Activated T-cell treated with anti-CD3 and anti-CD28 coated beads, Interleukin-2, amount 50 U/mL, for 24 hours (primary cell): ENCODE results near the gene GULP1.
"Not testable (repeated sequence)": the region's sequence is repeated elsewhere in the genome, so short reads cannot be mapped to it uniquely, and the experiment has no call there.

Experiments used
- DNase-seq: peaks from one replicate; pipeline ENCODE4 v3.0.0-alpha.2; 2020
- H3K27ac Mint-ChIP-seq: 2 replicates; pipeline ENCODE4 v1.8.0; 2020; ENCODE audit warnings: mild to moderate bottlenecking, mixed read lengths
- H3K27me3 Mint-ChIP-seq: 2 replicates; pipeline ENCODE4 v1.8.0; 2020; ENCODE audit warnings: mixed read lengths
- H3K36me3 Mint-ChIP-seq: 2 replicates; pipeline ENCODE4 v1.8.0; 2020; ENCODE audit warnings: low read depth, mixed read lengths
- H3K4me1 Mint-ChIP-seq: 2 replicates; pipeline ENCODE4 v1.8.0; 2020; ENCODE audit warnings: low read depth, mixed read lengths
- H3K4me3 Mint-ChIP-seq: 2 replicates; pipeline ENCODE4 v1.8.0; 2020; ENCODE audit warnings: mild to moderate bottlenecking, moderate library complexity, mixed read lengths
- H3K9me3 Mint-ChIP-seq: 2 replicates; pipeline ENCODE4 v1.8.0; 2020; ENCODE audit warnings: mixed read lengths

Gene GULP1

DNA sequence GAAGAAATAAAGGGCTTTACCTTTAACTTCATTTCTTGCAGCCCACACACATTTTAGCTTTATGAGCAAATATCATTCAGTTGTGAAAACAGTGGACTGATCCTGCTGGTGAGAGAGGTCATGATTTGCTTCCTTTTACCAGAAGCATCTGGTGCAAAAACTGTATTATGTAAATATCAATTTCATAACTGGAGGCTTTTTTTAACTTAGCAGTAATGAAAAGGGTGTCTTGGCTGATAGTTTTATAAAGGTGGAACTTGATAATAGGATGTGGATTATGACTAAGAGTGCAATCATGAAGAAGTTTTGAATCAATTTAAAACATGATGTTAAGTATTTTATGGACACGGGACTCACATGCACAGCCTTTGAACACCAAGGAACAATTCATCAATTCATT is 304.4 kb downstream of the GULP1 start:
- DNase-seq = no peak
- H3K27ac Mint-ChIP-seq = no peak overlapping the region

DNA sequence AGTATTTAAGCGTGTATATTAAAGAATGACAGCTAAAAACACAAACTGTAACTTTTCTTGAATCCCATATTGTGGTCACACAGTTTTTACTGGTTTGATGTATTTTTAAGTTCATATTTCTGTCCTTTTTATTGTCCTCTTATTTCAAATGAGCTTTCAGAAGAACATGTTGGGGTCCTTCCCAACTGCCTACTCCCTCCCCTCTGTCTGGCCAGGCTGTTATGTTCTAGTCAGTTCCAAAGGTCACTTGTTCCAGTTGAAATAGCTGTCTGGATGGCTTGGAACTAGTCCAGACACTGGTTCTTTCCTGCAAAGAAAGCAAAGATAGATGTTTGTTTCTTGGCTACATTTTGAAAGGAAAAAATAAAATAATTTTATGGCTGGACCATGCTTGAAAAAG is 306.9 kb downstream of the GULP1 start:
- Mint-ChIP-seq H3K36me3 (no peaks in the 10 kb centered on the region), H3K27me3 (no peaks in the 10 kb centered on the region), H3K4me3 (no peak overlapping the region), H3K27ac (no peak overlapping the region), H3K9me3 (no peaks in the 10 kb centered on the region), H3K4me1 (no peaks in the 10 kb centered on the region)
- no peak for DNase-seq

More for the DNA sequence above, 304.4 kb downstream of the GULP1 start:
- Mint-ChIP-seq H3K27me3 (no peaks in the 10 kb centered on the region), H3K9me3 (no peaks in the 10 kb centered on the region), H3K4me3 (no peak overlapping the region), H3K4me1 (no peaks in the 10 kb centered on the region), H3K36me3 (no peaks in the 10 kb centered on the region)

DNA sequence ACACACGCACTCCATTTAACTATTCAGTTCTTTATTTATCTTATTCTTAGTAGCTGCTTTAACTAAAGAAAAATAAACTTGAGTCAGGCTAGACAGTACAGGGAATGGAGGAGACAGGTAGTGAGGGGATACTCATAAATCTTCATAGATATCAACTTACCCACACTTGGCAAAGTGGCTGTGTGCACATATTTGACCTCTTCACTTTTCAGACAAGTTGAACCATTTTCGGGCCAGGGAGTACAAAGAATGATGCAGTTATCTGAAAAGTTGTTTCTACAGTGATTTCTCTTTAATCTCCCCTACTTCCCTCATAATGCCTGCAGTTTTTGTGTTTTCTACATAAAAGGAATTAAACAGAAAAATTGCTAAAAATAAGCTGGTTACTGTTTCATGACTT is 307.5 kb downstream of the GULP1 start:
- no peak for DNase-seq
- no peak overlapping the region for H3K4me3 Mint-ChIP-seq
- no peaks in the 10 kb centered on the region for H3K36me3 Mint-ChIP-seq
- H3K9me3 Mint-ChIP-seq = no peaks in the 10 kb centered on the region
- no peaks in the 10 kb centered on the region for H3K4me1 Mint-ChIP-seq
- H3K27me3 Mint-ChIP-seq = no peaks in the 10 kb centered on the region
- H3K27ac Mint-ChIP-seq = no peak overlapping the region

DNA sequence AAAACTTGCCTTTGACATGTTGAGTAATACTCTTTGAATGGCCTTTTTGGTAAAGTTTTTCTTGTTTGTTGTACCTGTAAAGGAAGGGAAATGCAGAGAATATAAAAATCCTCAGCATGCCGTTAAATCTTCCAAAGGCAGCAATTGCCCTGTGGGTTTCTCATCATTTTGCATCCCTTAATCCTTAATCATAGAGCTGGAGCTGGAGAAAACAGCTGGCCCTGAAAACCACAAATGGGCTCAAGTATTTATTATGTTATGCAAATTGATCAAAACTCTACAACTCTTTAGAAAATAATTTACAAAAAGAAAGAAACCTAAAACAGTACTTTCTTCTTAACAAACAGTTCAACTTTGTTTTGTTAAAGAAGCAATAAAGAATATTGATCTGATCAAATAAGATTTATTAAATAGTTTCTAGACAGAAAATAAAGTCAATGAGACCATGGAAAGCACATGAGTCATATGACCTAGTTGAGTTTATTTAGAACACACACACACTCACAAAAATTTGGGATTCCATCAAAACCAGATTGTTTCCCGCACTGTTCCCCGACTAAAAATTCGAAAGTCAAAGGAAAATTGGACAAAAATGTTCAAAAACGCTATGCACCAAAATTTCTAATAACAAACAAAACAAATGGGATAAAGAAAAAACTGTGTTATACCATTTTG is 309.0 kb downstream of the GULP1 start:
- H3K4me3 Mint-ChIP-seq = no peak overlapping the region
- no peaks in the 10 kb centered on the region for H3K36me3 Mint-ChIP-seq
- H3K27me3 Mint-ChIP-seq = no peaks in the 10 kb centered on the region
- no peaks in the 10 kb centered on the region for H3K4me1 Mint-ChIP-seq
- no peak for DNase-seq
- H3K9me3 Mint-ChIP-seq = no peaks in the 10 kb centered on the region
- no peak overlapping the region for H3K27ac Mint-ChIP-seq

DNA sequence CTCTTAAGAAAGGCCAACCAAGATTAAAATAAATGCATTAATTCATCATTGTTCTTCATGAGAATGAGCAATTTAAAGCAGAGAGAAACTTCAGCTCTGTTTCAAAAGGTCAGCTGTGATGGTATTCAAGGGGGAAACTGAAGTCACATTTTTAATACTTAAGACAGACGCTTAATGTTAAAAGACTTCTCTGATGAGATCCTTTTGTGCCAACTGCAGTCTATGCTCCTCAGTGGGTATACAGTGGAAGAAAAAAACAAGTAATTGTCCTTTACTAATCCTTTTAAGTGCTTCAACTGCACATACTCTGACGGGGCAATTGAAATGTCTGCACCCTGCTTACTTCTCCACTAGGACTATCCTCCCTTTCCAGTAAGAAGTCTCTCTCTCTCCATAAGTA is 309.7 kb downstream of the GULP1 start:
- no peaks in the 10 kb centered on the region for H3K4me1 Mint-ChIP-seq
- no peak overlapping the region for H3K4me3 Mint-ChIP-seq
- H3K36me3 Mint-ChIP-seq = no peaks in the 10 kb centered on the region
- no peaks in the 10 kb centered on the region for H3K27me3 Mint-ChIP-seq
- H3K9me3 Mint-ChIP-seq = no peaks in the 10 kb centered on the region
- H3K27ac Mint-ChIP-seq = no peak overlapping the region
- no peak for DNase-seq

DNA sequence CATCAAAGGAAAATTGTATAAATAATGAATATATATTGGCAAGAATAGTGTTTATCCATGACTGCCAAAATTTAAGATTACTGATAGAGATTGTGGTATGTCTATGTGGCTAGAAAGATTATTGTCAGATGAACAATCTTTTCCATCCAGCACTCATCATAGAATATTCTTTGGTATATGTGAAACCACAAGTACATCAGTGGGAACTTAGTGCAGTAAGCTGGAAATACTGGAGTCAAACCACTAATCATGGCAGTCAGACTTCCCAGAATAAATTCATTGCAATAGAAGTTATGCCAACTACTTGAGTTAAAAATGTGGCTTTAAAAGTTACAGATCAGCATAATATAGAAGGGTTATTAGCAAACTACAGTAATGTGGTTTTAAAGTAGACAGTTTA is 310.3 kb downstream of the GULP1 start:
- H3K9me3 Mint-ChIP-seq = no peaks in the 10 kb centered on the region
- H3K4me1 Mint-ChIP-seq = no peaks in the 10 kb centered on the region
- H3K36me3 Mint-ChIP-seq = no peaks in the 10 kb centered on the region
- no peak overlapping the region for H3K4me3 Mint-ChIP-seq
- H3K27me3 Mint-ChIP-seq = no peaks in the 10 kb centered on the region
- DNase-seq = no peak
- no peak overlapping the region for H3K27ac Mint-ChIP-seq

DNA sequence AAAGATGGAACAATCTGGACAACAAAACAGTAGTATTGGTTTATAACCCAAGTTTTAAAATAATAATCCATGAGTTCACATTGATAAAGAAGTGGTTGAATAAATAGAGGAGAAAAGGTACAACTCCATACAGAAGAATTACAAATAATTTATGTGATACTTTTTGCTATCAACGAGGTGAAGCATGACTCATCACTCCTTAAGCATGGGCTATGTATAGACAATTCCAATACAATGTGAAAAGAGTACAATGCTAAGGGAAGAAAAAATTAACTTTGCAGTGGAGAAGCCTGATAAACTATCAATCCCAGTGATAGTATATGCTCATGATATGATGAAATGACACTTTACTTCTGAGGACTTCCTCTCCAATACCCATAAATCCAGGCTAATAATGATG is 312.9 kb downstream of the GULP1 start:
- Mint-ChIP-seq H3K4me1 (no peaks in the 10 kb centered on the region), H3K27ac (no peak overlapping the region), H3K36me3 (no peaks in the 10 kb centered on the region), H3K9me3 (no peaks in the 10 kb centered on the region), H3K27me3 (no peaks in the 10 kb centered on the region), H3K4me3 (no peak overlapping the region)
- no peak for DNase-seq

DNA sequence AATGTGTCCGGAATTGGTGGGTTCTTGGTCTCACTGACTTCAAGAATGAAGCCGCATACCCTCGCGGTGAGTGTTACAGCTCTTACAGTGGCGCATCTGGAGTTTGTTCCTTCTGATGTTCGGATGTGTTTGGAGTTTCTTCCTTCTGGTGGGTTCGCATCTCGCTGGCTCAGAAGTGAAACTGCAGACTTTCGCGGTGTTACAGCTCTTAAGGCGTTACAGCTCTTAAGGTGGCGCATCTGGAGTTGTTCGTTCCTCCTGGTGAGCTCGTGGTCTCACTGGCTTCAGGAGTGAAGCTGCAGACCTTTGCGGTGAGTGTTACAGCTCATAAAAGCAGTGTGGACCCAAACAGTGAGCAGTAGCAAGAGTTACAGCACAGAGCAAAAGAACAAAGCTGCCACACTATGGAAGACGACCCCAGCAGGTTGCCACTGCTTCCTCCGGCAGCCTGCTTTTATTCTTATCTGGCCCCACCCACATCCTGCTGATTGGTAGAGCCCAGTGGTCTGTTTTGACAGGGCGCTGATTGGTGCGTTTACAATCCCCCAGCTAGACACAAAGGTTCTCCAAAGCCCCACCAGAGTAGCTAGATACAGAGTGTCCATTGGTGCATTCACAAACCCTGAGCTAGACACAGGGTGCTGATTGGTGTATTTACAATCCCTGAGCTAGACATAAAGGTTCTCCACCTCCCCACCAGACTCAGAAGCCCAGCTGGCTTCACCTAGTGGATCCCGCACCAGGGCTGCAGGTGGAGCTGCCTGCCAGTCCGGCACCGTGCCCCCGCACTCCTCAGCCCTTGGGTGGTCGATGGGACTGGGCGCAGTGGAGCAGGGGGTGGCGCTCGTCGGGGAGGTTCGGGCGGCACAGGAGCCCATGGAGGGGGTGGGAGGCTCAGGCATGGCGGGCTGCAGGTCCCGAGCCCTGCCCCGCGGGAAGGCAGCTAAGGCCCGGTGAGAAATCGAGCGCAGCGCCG is 314.2 kb downstream of the GULP1 start:
- not testable (repeated sequence) for H3K4me1 Mint-ChIP-seq, H3K9me3 Mint-ChIP-seq, H3K27ac Mint-ChIP-seq, H3K27me3 Mint-ChIP-seq, DNase-seq, H3K36me3 Mint-ChIP-seq
- H3K4me3 Mint-ChIP-seq = peak overlapping the region; percentile 38

DNA sequence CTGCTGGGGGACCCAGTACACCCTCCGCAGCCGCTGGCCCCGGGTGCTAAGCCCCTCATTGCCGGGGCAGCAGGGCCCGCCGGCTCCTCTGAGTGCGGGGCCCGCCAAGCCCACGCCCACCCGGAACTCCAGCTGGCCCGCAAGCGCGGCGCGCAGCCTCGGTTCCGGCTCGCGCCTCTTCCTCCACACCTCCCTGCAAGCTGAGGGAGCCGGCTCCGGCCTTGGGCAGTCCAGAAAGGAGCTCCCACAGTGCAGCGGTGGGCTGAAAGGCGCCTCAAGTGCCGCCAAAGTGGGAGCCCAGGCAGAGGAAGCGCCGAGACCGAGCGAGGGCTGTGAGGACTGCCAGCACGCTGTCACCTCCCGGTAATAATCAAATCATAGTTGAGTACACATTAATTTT is 314.9 kb downstream of the GULP1 start:
- not testable (repeated sequence) for H3K27ac Mint-ChIP-seq, H3K27me3 Mint-ChIP-seq, H3K9me3 Mint-ChIP-seq, H3K4me1 Mint-ChIP-seq, DNase-seq, H3K36me3 Mint-ChIP-seq, H3K4me3 Mint-ChIP-seq

DNA sequence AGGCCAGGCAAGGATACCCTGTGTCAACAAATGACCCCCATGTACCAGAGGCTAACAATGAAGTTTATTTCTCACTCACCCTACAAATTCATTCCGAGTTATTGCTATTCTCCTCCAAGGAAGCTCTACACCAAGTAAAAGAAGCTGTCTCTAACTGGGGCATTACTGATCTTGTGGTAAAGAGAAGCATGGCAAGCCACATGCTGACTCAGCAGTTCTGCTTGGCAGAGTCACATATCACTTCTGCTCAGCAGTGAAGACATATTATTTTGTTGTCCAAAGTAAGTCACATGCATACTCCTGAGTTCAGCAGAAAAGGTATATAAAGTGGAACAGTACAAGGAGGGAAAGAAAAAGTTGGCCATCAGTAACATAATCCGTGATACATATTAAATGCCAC is 315.8 kb downstream of the GULP1 start:
- H3K27me3 Mint-ChIP-seq = no peaks in the 10 kb centered on the region
- H3K36me3 Mint-ChIP-seq = no peaks in the 10 kb centered on the region
- no peak overlapping the region for H3K4me3 Mint-ChIP-seq
- H3K27ac Mint-ChIP-seq = no peak overlapping the region
- H3K9me3 Mint-ChIP-seq = no peaks in the 10 kb centered on the region
- DNase-seq = no peak
- no peaks in the 10 kb centered on the region for H3K4me1 Mint-ChIP-seq

DNA sequence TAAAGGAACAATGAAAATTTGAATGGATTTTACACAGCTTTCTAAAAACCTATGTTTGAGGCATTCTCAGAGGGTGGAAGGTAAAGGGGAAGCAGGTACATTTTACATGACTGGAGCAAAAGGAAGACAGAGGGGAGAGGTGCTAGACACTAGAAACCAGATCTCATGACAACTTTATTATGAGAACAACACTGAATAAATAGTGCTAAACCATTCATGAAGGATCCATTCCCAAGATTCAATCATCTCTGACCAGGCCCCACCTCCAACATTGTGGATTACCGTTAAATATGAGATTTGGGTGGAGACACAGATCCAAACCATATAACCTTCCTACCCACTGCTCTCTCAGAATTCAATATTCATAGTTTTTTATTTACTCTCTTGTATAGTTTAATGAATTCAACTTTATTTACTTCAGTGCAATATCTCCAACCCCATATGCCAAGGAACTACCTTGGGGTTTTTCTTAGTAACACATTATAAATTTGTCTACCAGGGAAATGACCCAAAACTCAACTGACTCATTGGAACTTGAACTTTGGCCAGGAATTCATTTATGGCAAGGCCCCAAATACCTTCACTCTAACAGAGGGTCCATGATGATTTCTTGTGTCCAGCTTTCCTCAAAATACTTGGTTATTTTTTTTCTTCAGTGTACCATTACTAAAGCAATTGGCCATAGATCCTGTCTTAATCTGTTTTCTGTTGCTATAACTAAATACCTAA is 317.8 kb downstream of the GULP1 start:
- no peaks in the 10 kb centered on the region for H3K27me3 Mint-ChIP-seq
- H3K4me3 Mint-ChIP-seq = no peak overlapping the region
- no peak for DNase-seq
- H3K36me3 Mint-ChIP-seq = no peaks in the 10 kb centered on the region
- H3K27ac Mint-ChIP-seq = no peak overlapping the region
- H3K4me1 Mint-ChIP-seq = no peaks in the 10 kb centered on the region
- no peaks in the 10 kb centered on the region for H3K9me3 Mint-ChIP-seq

DNA sequence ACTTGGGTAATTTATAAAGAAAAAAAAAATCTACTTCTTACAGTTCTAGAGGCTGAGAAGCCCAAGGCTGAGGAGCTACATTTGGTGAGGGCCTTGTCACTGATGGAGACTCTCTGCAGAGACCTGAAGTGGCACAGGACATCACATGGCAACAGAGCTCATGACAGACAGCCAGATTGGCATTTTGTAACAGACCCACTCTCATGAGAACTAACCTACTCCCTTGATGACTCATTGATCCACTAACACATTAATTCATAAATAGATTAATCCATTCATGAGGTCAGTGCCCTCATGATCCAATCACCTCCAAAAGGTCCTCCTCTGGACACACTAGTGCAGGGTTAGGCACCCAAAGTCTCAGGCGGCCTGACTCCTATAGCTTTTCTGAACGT is 318.4 kb downstream of the GULP1 start:
- no peaks in the 10 kb centered on the region for H3K4me1 Mint-ChIP-seq
- H3K27me3 Mint-ChIP-seq = no peaks in the 10 kb centered on the region
- no peaks in the 10 kb centered on the region for H3K9me3 Mint-ChIP-seq
- H3K4me3 Mint-ChIP-seq = no peak overlapping the region
- no peak overlapping the region for H3K27ac Mint-ChIP-seq
- H3K36me3 Mint-ChIP-seq = no peaks in the 10 kb centered on the region
- DNase-seq = no peak

DNA sequence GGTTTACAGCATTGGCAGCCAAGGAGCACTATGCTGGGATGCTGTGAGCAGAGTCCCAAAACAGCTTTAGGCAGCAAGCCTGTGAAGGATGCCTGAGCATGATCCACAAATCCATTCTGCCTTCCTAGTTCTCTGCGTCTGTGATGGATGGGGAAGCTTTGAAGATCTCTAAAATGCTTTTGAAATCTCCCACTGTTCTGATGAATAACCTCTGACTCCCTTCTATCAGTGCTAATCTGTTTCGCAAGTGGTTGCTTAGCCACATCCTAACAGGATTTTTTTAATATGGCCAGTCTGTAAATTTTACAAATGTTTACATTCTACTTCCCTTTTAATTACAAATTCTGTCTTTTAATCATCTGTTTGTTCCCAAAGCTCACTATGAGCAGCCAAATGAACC is 319.2 kb downstream of the GULP1 start:
- no peak for DNase-seq
- Mint-ChIP-seq H3K27me3 (no peaks in the 10 kb centered on the region), H3K4me3 (no peak overlapping the region), H3K9me3 (no peaks in the 10 kb centered on the region), H3K4me1 (no peaks in the 10 kb centered on the region), H3K36me3 (no peaks in the 10 kb centered on the region), H3K27ac (no peak overlapping the region)

DNA sequence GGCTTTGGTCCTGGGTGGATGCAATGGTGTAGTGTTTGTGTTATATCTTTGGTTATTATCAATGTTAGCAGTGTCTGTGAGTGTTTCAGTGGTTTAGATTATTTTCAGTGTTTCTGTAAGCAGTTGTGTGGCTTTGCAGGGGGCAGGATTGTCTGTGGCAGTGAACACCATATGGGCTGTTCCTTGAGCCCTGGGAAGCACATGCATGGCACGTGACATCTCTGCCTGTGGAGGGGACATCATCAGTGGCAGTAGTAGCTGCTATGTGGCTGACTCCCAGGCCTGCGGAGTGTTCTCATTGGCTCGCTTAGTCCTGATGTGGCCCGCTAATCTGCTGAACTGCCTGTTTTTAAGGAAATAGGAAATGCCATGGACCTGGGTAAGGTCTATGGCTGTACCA is 327.5 kb downstream of the GULP1 start:
- Mint-ChIP-seq H3K9me3 (no peaks in the 10 kb centered on the region), H3K4me3 (no peak overlapping the region), H3K27ac (no peak overlapping the region), H3K27me3 (peaks cover 2% of the 10 kb centered on the region), H3K36me3 (no peaks in the 10 kb centered on the region), H3K4me1 (no peaks in the 10 kb centered on the region)
- no peak for DNase-seq

DNA sequence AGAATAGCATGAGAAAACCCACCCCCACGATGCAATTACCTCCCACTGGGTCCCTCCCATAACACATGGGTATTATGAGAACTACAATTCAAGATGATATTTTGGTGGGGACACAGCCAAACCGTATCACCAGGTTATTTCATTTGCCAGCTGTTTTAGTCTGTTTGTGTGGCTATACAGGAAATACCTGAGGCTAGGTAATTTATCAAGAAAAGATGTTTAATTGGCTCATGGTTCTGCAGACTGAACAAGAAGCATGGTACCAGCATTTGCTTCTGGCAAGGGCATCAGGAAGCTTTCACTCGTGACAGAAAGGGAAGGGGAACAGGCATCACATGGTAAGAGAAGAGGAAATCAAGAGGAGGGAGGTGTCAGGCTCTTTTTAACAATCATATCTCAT is 329.2 kb downstream of the GULP1 start:
- DNase-seq = no peak
- H3K27me3 Mint-ChIP-seq = peaks cover 2% of the 10 kb centered on the region
- H3K27ac Mint-ChIP-seq = no peak overlapping the region
- H3K4me1 Mint-ChIP-seq = no peaks in the 10 kb centered on the region
- H3K36me3 Mint-ChIP-seq = no peaks in the 10 kb centered on the region
- H3K9me3 Mint-ChIP-seq = no peaks in the 10 kb centered on the region
- H3K4me3 Mint-ChIP-seq = no peak overlapping the region
